Muscle of arm (tissue), 14 donors: Measurements from ENCODE around the gene ZNF426. TPM values are rescaled to one million over a fixed set of nuclear protein-coding genes. Genes with fewer than 3 reads are reported as not detected.
A peak's percentile ranks its signal among the peaks of the same experiment; 100 is the strongest.
"Not testable (repeated sequence)": the region's sequence is repeated elsewhere in the genome, so short reads cannot be mapped to it uniquely, and the experiment has no call there.

Source experiments
- DNase-seq: peaks from one replicate; pipeline ENCODE4 v3.0.0-alpha.2; 2013
- long read RNA-seq, 11 donors: transcript quantifications; one replicate each; lab custom pipeline, GENCODE V29; 2026
- polyA plus RNA-seq, 12 donors: library from polyadenylated mRNA; unstranded; fragments of 120-200 nt; gene quantifications; one replicate each; pipeline ENCODE4 v1.2.1, GENCODE V29; 2013; ENCODE audit not compliant: insufficient read length in 12 of 12

Gene ZNF426
- 10 to 100 TPM in 10 of 12 donors, 1 to 10 TPM in 1, not detected in 1; 7.6 to 15.9 (median 12.9) TPM for polyA plus RNA-seq
- long read RNA-seq, donor 1, partial matches to known transcripts: 0 of 1 reads
- long read RNA-seq, donor 1, other reads (novel, unspliced or antisense): 0 of 1 reads
- long read RNA-seq, donor 2, partial matches to known transcripts: 0 of 1 reads
- long read RNA-seq, donor 2, other reads (novel, unspliced or antisense): 0 of 1 reads
- long read RNA-seq, donor 3, full-length matches to known transcripts: 2 of 2 reads
- long read RNA-seq, donor 3, partial matches to known transcripts: 0 of 2 reads
- long read RNA-seq, donor 3, other reads (novel, unspliced or antisense): 0 of 2 reads
- long read RNA-seq, donor 4: 0 reads
- long read RNA-seq, donor 5: 0 reads
- long read RNA-seq, donor 6: 0 reads
- long read RNA-seq, donor 7, full-length matches to known transcripts: 2 of 8 reads
- long read RNA-seq, donor 7, partial matches to known transcripts: 6 of 8 reads
- long read RNA-seq, donor 7, other reads (novel, unspliced or antisense): 0 of 8 reads
- long read RNA-seq, donor 8, full-length matches to known transcripts: 2 of 2 reads
- long read RNA-seq, donor 8, partial matches to known transcripts: 0 of 2 reads
- long read RNA-seq, donor 8, other reads (novel, unspliced or antisense): 0 of 2 reads
- long read RNA-seq, donor 9: 0 reads
- long read RNA-seq, donor 10: 0 reads
- long read RNA-seq, donor 11: 0 reads

DNA sequence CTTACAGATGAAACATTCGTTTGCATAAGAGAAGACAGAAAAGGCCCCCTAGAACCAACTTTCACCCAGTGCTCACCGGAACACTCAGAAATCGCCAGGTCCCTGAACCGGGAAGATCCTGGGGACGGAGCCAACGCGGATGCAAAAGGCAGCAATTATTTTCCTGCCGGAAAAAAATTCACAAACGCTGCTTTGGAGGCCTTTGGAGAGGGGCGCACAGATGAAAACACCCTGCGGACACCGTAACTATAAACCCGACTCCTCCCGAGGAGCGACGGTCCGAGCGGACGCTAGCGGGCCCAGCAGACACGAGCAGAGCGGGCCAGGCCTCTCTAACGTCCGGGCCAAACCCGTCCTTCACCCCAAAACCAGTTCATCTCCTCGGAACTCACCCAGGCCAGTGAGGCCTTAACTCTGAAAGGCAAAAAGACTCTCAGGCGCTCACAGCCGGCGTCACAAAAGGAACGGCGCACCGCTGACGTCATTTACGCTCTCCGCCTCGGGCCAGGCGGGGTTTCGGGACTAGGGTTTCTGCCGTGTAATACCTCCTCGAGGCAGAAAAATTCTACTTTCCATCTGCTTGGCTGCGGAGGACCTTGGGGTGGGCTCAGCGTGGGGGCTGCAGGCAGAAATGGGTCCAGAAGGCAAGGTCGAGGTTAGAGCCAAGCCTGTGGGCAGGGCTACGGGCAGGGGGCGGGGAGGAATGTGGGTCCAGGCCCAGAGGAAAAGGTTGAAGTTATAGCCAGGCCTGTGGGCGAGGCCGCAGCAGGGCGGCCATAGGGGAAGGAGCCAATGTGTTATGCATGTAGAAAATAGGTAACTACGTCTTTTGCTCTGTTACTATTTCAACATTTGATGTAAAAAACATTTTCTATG, at the start of gene ZNF426:
ZNF426 (minus strand) TSS at position 463 of the 876 bp plus-strand sequence. CDS start 2,413 bp downstream, outside the sequence.
- DNase-seq: peak; percentile 94

DNA sequence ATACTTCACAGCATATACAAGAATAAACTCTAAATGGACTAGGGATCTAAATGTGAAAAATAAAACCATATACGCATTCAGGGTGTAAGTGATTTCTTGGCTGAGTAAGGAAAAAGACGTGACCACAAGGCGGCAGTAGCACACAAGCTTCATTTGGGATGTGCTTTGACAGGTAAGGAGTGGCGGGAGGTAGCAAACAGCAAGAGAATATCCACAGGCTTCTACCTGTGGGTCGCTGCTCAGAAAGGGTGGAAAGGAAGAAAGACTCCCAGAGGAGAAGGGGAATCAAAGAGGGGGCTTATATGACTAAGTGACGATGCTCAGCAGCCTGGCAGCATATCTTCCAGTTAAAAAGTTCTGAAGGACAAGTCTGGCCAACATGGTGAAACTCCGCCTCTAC, 48.3 kb upstream of the ZNF426 start:
- DNase-seq: peak; percentile 13

DNA sequence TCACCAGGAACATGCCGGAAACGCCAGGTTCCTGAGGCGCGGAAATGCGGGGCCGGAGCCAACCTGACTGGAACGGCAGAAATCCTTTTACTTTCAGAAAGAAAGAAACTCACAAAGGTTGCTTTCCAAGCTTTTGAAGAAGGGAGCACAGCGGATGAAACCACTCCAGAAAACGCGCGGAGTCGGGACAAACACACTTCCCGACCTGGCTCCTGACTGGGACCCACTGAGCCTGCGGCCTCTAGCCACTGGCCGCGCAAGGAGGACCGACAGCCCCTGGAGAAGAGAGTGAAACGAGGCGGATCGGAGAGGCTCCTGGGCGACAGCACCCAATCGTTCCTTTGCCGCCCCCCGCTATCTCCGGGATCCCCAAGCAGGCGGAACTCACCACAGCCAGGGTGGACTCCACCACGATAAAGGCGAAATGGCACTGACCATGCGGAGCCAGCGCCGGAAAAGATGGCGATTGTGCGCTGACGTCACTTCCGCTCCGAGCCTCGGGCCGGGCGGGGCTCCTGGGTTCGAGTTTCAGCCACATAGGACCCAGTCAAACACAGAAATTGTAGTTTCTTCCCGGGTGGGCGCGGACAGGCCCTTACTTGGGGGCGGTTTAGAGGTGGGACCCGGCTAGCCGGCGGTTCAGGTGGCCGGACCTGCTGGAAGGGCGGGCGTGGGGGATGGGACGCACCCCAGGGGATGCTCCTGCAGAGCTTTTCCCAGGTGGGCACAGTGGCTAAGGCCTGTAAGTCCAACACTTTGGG, 45.8 kb upstream of the ZNF426 start, which contains the start of gene ZNF121:
ZNF121 (minus strand) TSS at position 432 of the 761 bp plus-strand sequence. CDS start 16,407 bp downstream, outside the sequence.
- DNase-seq: peak; percentile 93

DNA sequence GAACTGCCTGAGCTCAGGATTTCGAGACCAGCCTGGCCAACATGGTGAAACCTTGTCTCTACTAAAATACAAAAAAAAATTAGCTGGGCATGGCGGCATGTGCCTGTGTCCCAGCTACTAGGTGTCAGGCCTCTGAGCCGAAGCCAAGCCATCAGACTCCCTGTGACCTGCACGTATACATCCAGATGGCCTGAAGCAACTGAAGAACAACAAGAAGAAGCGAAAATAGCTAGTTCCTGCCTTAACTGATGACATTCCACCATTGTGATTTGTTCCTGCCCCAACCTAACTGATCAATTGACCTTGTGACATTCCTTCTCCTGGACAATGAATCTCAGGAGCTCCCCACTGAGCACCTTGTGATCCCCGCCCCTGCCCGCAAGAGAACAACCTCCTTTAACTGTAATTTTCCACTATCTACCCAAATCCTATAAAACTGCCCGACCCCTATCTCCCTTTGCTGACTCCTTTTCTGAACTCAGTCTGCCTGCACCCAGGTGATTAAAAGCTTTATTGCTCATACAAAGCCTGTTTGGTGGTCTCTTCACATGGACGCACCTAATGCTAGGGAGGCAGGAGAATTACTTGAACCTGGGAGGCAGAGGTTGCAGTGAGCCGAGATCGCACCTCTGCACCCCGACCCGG, 43.8 kb upstream of the ZNF426 start:
- DNase-seq: not testable (repeated sequence)

DNA sequence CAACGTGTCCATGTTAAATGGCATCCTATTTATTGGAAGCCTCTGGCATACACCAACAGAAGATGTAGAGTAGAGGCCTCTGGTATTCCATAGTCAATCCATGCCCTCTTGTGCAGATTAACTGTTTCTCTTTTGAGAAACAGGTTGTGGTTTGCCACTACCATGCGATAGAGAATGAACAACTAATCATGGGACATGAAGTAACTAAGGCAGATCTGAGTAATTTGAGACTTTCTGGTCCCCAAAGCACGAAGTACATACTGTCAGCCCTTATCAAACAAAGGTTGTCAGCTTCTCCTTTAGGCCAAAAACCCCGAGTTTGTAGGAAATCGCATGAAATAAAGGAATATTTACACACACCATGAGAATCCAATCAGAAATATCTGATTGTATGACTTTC, 42.3 kb upstream of the ZNF426 start:
- DNase-seq: no peak

DNA sequence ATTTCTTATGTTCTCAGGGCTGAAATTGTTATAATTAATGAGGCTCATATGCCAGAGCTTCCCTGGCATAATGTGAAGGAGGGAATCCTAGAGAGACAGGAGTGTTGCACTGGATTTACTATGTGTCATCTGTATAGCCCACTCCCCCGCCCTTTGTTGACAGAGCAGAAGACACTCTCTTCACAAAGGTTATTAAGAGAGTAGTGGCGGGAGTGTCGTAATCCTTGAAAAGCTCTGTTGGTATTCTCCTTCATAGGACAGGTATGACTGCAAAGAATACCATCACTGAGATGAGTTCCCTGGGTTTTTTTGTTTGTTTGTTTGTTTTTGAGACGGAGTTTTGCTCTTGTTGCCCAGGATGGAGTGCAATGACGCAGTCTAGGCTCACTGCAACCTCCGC, 31.8 kb upstream of the ZNF426 start:
- no peak for DNase-seq

DNA sequence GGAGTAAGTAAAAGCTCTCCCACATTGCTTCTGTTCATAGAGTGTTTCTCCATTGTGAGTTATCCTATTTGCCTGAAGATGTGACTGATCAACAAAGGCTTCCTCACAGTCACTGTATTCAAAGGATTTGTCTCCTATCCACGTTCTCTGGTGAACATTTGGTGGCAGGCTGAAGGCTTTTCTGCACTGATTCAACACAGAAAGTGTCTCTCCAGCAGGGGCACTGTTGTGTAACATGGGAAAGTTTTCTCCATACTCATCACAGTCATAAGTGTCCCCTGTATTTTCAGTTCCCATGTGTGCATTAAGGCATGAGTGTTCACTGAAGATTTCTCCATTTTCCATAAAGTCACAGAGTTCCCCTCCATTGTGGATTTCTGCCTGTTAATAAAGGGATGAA, 28.3 kb upstream of the ZNF426 start:
- DNase-seq: no peak

DNA sequence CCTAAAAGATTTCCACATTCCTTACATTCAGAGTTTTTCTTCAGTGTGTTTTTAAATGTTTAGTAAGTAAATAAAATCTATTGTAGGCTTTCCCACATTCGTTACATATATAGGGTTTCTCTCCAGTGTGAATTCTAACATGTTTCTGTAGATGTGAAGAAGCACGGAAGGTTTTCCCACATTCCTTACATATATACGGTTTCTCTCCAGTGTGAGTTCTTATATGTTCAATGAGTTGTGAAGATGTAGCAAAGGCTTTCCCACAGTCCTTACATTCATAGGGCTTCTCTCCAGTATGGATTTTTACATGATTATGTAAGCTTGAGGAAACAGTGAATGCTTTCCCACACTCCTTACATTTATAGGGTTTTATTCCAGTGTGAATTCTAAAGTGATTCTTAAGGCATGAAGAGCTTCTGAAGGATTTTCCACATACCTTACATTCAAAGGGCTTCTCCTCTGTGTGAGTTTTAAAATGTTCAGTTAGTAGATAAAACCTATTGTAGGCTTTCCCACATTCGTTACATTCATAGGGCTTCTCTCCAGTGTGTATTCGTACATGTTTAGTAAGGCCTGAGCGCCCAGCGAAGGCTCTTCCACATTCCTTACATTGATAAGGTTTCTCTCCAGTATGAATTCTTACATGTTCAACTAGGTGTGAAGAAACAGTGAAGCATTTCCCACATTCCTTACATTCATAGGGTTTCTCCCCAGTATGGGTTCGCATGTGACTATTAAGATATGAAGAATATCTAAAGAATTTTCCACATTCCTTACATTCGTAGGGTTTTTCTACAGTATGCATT, 27.7 kb upstream of the ZNF426 start:
- DNase-seq: no peak

DNA sequence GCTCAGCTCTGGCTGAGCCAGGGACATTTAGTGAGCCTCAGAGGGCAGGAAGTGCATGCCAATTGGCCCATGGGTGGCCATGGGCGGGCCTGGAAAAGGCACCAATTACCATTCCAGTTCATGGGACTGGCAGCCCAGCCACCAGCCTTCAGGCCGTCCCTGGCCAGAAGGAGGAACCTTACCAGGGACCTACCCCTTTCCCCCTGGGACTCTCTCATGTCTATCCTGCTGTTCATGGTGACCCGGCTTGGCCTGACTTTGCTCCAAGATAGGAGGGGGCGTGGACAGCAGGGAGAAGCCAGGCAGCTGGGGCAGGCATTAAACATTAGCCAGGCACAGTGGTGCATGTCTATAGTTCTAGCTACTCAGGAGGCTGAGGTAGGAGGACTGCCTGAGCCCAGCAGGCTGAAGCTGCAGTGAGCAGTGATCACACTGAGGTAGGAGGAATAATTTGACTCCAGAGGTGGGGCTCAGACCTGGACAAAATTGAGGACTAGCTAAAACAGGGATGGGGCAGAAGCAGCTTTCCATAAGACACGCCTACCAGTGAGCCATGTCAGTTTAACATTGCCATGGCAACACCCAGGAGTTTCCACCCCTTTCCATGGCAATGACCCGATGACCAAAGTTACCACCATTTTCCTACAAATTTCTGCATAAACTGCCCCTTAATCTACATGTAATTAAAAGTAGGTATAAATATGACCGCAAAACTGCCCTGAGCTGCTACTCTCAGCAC, 14.3 kb upstream of the ZNF426 start:
- DNase-seq: no peak

DNA sequence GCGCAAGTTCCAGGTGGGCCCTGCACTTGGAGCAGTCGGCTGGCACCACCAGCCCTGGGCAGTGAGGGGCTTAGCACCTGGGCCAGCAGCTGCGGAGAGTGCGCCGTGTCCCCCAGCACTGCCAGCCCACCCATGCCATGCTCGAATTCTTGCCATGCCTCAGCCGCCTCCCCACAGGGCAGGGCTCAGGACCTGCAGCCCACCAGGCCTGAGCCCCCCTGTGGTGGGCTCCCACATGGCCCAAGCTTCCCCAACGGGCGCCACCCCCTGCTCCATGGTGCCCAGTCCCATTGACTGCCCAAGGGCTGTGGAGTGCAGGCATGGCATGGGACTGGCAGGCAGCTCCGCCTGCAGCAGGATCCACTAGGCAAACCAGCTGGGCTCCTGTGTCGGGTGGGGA, 9.4 kb upstream of the ZNF426 start:
- no peak for DNase-seq

DNA sequence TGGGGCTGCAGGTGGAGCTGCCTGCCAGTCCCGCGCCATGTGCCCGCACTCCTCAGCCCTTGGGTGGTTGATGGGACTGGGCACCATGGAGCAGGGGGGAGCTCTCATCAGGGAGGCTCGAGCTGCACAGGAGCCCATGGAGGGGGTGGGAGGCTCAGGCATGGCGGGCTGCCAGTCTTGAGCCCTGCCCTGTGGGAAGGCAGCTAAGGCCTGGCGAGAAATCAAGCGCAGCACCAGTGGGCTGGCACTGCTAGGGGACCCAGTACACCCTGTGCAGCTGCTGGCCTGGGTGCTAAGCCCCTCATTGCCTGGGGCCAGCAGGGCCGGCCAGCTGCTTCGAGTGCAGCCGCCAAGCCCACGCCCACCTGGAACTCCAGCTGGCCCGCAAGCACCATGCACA, 2.8 kb upstream of the ZNF426 start:
- not testable (repeated sequence) for DNase-seq

DNA sequence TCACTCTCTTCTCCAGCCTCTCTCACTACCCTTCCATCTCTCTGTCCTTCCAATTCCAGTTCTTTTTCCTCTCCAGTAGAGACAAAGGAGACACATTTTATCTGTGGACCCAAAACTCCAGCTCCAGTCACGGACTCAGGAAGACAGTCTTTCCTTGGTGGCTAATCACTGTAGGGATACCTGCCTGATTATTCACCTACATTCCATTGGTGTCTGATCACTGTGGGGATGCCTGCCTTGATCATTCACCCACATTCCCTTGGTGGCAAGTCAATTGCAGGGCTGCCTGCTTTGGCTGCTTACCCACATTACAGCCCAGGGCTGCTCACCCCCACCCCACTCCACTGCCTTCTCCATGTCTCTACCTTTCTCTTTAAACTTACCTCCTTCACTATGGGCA, 1.5 kb upstream of the ZNF426 start:
- not testable (repeated sequence) for DNase-seq

DNA sequence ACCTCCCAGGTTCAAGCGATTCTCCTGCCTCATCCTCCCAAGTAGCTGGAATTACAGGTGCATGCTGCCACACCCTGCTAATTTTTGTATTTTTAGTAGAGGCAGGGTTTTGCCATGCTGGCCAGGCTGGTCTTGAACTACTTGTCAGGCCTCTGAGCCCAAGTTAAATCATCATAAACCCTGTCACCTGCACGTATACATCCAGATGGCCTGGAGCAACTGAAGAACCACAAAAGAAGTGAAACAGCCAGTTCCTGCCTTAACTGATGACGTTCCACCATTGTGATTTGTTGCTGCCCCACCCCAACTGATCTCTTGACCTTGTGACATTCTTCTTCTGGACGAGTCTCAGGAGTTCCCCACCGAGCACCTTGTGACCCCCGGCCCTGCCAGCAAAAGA, 756 bp upstream of the ZNF426 start:
- not testable (repeated sequence) for DNase-seq

DNA sequence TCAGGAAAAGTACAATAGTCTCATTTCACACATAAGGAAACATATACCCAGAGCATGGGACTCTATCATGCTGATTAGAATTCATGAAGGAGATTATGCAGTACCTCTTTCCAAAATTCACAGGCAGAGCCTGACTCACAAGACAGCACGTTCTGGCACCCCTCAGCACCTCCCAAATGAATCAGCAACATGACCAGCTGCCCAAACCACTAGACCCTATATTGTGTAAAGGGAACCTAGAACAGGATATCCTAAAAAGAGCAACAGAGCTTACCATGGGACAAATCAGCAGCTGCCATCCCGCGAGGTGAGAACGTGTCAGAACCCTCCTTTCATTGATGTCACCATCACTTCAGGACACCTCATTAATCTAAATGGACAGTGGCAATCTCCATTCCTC, 2.5 kb downstream of the ZNF426 start:
- no peak for DNase-seq

DNA sequence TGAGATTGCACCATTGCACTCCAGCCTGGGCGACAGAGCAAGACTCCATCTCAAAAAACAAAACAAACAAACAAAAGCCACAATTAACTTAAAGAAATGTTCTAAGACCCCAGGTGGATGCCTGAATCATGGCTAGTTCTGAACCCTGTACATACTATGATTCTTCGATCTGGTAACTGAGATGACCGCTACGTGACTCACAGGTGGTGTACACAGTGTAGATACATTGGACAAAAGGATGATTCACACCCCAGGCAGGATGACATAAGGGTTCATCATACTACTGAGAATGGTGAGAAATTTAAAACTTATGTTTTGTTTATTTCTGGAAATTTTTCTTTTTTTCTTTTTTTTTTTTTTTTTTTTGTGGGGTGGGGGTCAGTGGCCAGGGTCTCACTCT, 6.5 kb downstream of the ZNF426 start:
- DNase-seq: no peak

DNA sequence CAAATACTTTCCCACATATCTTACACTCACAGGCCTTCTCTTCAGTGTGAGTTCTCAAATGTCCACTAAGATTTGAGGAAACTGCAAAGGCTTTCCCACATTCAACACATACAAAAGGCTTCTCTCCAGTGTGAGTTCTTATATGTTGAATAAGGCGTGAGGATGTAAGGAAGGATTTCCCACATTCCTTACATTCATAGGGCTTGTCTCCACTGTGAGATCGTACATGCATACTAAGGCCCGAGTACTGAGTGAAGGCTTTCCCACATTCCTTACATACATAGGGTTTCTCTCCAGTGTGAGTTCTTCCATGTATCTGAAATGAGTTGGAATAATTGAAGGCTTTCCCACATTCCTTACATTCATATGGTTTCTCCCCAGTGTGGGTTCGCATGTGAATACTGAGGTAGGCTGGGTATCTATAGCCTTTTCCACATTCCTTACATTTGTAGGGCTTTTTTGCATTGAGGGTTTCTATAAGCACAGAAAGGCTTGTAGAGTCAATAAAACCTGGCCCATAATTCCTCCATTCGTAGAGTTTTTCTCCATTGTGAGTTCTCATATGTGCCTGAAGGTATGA, 9.6 kb downstream of the ZNF426 start:
- DNase-seq: no peak

DNA sequence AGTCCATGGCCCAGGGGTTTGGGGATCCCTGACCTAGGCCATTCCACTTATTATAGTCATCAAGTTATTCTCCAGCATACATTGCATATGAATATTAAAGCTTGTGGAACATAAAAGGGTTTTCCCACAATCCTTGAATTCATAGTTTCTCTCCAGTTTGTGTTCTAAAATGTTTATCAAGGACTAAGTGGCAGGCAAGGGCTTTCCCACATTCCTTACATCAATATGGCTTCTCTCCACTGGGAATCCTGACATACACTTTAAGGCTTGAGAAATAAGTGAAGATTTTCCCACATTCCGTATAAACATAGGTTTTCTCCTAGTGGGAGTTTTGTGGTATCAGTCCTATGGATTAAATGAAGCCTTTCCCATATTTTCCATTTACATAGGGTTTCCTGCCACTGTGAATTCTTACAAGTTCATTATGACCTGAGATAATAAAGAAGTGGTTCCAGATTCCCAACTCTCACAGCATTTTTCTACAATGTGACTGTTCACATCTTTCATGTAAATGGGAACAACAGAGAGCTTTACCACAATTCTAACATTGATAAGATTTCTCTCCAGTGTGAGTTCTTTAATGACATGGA, 14.5 kb downstream of the ZNF426 start:
- DNase-seq: no peak

DNA sequence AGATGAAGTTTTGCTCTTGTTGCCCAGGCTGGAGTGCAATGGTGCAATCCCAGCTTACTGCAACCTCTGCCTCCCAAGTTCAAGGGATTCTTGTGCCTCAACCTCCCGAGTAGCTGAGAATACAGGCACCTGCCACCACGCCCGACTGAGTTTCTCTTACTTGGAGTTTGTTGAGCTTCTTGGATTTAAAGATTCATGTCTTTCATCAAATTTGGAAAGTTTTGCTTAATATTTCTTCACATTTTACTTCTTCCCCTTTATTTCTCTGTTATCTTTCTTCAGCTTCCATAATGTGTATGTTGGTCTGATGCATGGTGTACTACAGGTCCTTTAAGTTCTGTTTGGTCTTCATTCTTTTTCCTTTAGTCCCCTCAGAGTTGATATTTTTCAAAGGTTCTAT, 31.2 kb downstream of the ZNF426 start:
- DNase-seq: no peak
